ENCODE data around the gene IFNK.

The IFNK gene

GRCh38 chr9:27520986-27521385, 3.1 kb upstream of the IFNK start:
- Histone ChIP-seq H3K4me2 (ENCODE audit: low read length) (no peak overlapping the region), H3K9me3 (ENCODE audit: control insufficient read depth, low read length) (no peaks in the 10 kb centered on the region), H3K4me3 (ENCODE audit: low read depth, low read length) (no peak overlapping the region), H3K36me3 (ENCODE audit: control insufficient read depth, insufficient read depth, low read length) (no peaks in the 10 kb centered on the region), H3K79me2 (no peaks in the 10 kb centered on the region), H3K9ac (no peak overlapping the region), H3K27ac (no peak overlapping the region), H3K4me1 (no peaks in the 10 kb centered on the region), H2AFZ (no peak overlapping the region), H3K27me3 (ENCODE audit: control insufficient read depth, insufficient read depth, low read length) (no peaks in the 10 kb centered on the region)
- TF ChIP-seq, protein P1, sequence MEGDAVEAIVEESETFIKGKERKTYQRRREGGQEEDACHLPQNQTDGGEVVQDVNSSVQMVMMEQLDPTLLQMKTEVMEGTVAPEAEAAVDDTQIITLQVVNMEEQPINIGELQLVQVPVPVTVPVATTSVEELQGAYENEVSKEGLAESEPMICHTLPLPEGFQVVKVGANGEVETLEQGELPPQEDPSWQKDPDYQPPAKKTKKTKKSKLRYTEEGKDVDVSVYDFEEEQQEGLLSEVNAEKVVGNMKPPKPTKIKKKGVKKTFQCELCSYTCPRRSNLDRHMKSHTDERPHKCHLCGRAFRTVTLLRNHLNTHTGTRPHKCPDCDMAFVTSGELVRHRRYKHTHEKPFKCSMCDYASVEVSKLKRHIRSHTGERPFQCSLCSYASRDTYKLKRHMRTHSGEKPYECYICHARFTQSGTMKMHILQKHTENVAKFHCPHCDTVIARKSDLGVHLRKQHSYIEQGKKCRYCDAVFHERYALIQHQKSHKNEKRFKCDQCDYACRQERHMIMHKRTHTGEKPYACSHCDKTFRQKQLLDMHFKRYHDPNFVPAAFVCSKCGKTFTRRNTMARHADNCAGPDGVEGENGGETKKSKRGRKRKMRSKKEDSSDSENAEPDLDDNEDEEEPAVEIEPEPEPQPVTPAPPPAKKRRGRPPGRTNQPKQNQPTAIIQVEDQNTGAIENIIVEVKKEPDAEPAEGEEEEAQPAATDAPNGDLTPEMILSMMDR (IDR thresholded peaks at IDR 0.05): no peak

DNA sequence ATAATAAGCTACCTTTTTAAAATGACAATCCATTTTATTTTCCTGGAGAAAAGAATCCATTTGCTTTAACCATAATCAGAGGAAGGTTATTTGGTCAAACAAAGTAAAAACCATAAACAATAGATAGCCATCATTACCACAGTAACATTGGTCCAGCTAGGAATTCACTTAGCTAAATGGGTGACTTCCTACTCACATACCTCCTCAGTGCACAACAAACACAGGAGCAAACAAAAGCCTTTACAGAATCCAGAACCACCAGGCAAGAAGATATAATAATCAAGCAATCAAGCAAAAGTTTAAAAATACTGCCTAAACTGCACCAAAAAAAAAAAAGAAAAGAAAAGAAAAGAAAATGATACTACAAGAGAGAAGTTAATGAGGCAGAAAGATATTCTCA, 949 bp upstream of the IFNK start:
- H3K4me1 ChIP-seq: no peaks in the 10 kb centered on the region
- no peaks in the 10 kb centered on the region for H3K27me3 ChIP-seq (ENCODE audit: control insufficient read depth, insufficient read depth, low read length)
- H3K79me2 ChIP-seq: no peaks in the 10 kb centered on the region
- no peak overlapping the region for H3K4me3 ChIP-seq (ENCODE audit: low read depth, low read length)
- no peak overlapping the region for H3K4me2 ChIP-seq (ENCODE audit: low read length)
- H3K36me3 ChIP-seq (ENCODE audit: control insufficient read depth, insufficient read depth, low read length): no peaks in the 10 kb centered on the region
- TF ChIP-seq, protein P1 (IDR thresholded peaks at IDR 0.05): no peak
- H3K27ac ChIP-seq: no peak overlapping the region
- no peak overlapping the region for H2AFZ ChIP-seq
- no peak overlapping the region for H3K9ac ChIP-seq
- H3K9me3 ChIP-seq (ENCODE audit: control insufficient read depth, low read length): no peaks in the 10 kb centered on the region

DNA sequence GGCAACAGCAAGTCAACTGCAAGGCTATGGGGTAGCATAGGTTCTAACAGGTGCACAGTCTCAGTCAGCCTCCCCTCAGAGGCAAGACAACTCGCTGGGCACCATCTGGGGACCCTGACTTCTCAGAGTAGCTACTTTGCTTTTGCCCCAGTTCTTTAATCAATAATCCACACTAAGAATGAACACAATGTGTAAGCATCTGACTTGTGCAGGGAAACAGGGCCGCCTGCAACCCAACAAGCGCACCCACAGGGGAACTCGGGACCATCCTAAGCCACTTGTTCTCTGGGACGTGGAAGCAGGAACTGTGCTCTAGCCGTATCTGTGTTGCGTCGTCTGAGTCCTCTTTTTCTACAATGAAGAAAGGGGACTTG, 3.6 kb downstream of the IFNK start:
- H3K4me3 ChIP-seq (ENCODE audit: low read depth, low read length): no peak overlapping the region
- TF ChIP-seq, protein P1 (IDR thresholded peaks at IDR 0.05): no peak
- H3K79me2 ChIP-seq: no peaks in the 10 kb centered on the region
- H2AFZ ChIP-seq: peak overlapping the region; percentile 66
- no peak overlapping the region for H3K27ac ChIP-seq
- H3K9me3 ChIP-seq (ENCODE audit: control insufficient read depth, low read length): no peaks in the 10 kb centered on the region
- no peaks in the 10 kb centered on the region for H3K27me3 ChIP-seq (ENCODE audit: control insufficient read depth, insufficient read depth, low read length)
- H3K9ac ChIP-seq: no peak overlapping the region
- no peaks in the 10 kb centered on the region for H3K36me3 ChIP-seq (ENCODE audit: control insufficient read depth, insufficient read depth, low read length)
- H3K4me2 ChIP-seq (ENCODE audit: low read length): peak overlapping the region; percentile 92
- no peaks in the 10 kb centered on the region for H3K4me1 ChIP-seq

GRCh38 chr9:27528076-27528885, 4.2 kb downstream of the IFNK start:
- Histone ChIP-seq H3K27me3 (ENCODE audit: control insufficient read depth, insufficient read depth, low read length) (no peaks in the 10 kb centered on the region), H3K79me2 (no peaks in the 10 kb centered on the region), H3K4me3 (ENCODE audit: low read depth, low read length) (peak overlapping the region; percentile 68), H2AFZ (peak overlapping the region; percentile 66), H3K36me3 (ENCODE audit: control insufficient read depth, insufficient read depth, low read length) (no peaks in the 10 kb centered on the region), H3K4me1 (no peaks in the 10 kb centered on the region), H3K9ac (no peak overlapping the region), H3K27ac (peak overlapping the region; percentile 15), H3K4me2 (ENCODE audit: low read length) (peak overlapping the region; percentile 92), H3K9me3 (ENCODE audit: control insufficient read depth, low read length) (no peaks in the 10 kb centered on the region)
- TF ChIP-seq, protein P1 (IDR thresholded peaks at IDR 0.05): no peak

GRCh38 chr9:27528886-27529315, 4.8 kb downstream of the IFNK start:
- peak overlapping the region; percentile 15 for H3K27ac ChIP-seq
- H3K79me2 ChIP-seq: no peaks in the 10 kb centered on the region
- H3K4me3 ChIP-seq (ENCODE audit: low read depth, low read length): peak overlapping the region; percentile 68
- H3K27me3 ChIP-seq (ENCODE audit: control insufficient read depth, insufficient read depth, low read length): no peaks in the 10 kb centered on the region
- H3K36me3 ChIP-seq (ENCODE audit: control insufficient read depth, insufficient read depth, low read length): no peaks in the 10 kb centered on the region
- TF ChIP-seq, protein P1 (IDR thresholded peaks at IDR 0.05): no peak
- H3K9me3 ChIP-seq (ENCODE audit: control insufficient read depth, low read length): no peaks in the 10 kb centered on the region
- peak overlapping the region; percentile 66 for H2AFZ ChIP-seq
- peak overlapping the region; percentile 92 for H3K4me2 ChIP-seq (ENCODE audit: low read length)
- H3K4me1 ChIP-seq: no peaks in the 10 kb centered on the region
- no peak overlapping the region for H3K9ac ChIP-seq

Data from parathyroid adenoma (tissue), 2 donors.